Erythroblast (primary cell): Measurements from ENCODE around the gene CBLB.

Source experiments
- GATA1 ChIP-seq: IDR thresholded peaks from 2 replicates; pipeline ENCODE4 v1.6.1; 2011; ENCODE audit warnings: low read depth, mild to moderate bottlenecking, control low read depth, low read length, moderate library complexity
- POLR2A ChIP-seq: IDR thresholded peaks from 2 replicates; pipeline ENCODE4 v1.6.1; 2011; ENCODE audit warnings: mild to moderate bottlenecking, low read length

- TF ChIP-seq POLR2A: no peak
- TF ChIP-seq GATA1: no peak
Measured at GRCh38 chr3:105634708-105635107, 234.1 kb downstream of the CBLB start.
